GM19372 (cell line): ENCODE data around the gene NAT16.
"Not testable (repeated sequence)": the region's sequence is repeated elsewhere in the genome, so short reads cannot be mapped to it uniquely, and the experiment has no call there.

Source experiments
- ATAC-seq: cut with Tn5 transposase; IDR thresholded peaks from one replicate; pipeline ENCODE4 v1.9.1; 2021; ENCODE audit warnings: mild to moderate bottlenecking, low read depth, moderate library complexity; ENCODE audit not compliant: unreplicated experiment

NAT16 gene

GRCh38 chr7:101132626-101133600, 47.2 kb downstream of the NAT16 start:
- ATAC-seq: not testable (repeated sequence)

DNA sequence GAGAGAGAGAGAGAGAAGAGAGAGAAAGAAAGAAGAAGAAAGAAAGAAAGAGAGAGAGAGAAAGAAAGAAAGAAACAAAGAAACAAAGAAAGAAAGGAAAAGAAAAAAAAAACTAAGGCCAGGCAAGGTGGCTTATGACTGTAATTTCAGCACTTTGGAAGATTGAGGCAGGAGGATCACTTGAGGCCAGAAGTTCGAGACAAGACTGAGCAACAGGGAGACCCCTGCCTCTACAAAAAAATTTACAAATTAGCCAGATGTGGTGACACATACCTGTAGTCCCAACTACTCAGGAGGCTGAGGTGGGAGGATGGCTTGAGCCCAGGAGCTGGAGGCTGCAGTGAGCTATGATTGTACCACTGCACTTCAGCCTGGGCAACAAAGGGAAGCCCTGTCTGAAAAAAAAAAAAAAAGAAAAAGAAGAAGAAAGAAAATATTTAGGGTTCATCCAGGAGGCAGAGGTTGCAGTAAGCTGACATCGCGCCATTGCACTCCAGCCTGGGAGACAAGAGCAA, 50.4 kb downstream of the NAT16 start:
- no peak for ATAC-seq

GRCh38 chr7:101128040-101128834, 51.9 kb downstream of the NAT16 start:
- no peak for ATAC-seq

DNA sequence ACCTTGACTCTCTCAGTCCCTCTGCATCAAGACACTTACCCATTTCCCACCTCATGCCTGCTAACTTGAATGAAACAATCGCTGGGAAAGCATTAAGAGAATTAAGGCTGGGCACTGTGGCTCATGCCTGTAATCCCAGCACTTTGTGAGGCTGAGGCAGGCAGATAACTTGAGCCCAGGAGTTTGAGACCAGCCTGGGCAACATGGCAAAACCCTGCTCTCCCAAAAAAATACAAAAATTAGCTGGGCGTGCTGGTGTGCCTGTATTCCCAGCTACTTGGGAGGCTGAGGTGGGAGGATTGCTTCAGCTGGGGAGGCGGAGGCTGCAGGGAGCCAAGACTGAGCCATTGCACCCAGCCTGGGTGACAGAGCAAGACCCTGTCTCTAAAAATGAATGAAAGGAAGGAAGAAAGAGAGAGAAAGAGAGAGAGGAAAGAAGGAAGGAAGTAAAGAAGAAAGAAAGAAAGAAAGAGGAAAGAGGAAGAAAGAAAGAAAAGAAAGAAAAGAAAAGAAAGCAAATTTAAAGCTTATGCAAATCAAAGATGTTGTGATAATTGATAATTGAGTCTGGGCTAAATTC, 52.5 kb downstream of the NAT16 start:
- no peak for ATAC-seq

- peak; percentile 31 for ATAC-seq
Measured at GRCh38 chr7:101126651-101127459, 53.2 kb downstream of the NAT16 start, which contains the start of gene SERPINE1. Gene SERPINE1, plus strand, starts transcription at chr7:101127104. Its CDS starts 1,290 bp downstream, at chr7:101128394.

GRCh38 chr7:101125989-101126650, 54.0 kb downstream of the NAT16 start:
- peak; percentile 43 for ATAC-seq

GRCh38 chr7:101124376-101125056, 55.6 kb downstream of the NAT16 start:
- no peak for ATAC-seq

DNA sequence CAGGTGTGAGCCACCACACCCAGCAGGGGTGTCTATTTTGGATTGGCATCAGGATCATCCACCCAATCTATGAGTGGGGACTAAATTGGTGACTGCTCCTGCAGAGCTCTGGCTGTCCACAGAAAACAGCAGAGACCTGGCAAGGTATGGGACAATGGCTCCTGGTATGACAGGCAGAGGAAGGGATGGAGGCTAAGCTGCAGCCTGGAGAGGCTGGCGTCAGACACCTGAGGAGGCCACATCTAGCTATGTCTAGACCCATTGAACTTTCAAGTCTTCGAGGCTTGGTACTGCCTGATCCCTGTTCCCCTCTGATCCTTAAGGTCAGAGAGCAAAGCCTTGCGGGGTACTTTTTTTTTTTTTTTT, 56.4 kb downstream of the NAT16 start:
- ATAC-seq: no peak

DNA sequence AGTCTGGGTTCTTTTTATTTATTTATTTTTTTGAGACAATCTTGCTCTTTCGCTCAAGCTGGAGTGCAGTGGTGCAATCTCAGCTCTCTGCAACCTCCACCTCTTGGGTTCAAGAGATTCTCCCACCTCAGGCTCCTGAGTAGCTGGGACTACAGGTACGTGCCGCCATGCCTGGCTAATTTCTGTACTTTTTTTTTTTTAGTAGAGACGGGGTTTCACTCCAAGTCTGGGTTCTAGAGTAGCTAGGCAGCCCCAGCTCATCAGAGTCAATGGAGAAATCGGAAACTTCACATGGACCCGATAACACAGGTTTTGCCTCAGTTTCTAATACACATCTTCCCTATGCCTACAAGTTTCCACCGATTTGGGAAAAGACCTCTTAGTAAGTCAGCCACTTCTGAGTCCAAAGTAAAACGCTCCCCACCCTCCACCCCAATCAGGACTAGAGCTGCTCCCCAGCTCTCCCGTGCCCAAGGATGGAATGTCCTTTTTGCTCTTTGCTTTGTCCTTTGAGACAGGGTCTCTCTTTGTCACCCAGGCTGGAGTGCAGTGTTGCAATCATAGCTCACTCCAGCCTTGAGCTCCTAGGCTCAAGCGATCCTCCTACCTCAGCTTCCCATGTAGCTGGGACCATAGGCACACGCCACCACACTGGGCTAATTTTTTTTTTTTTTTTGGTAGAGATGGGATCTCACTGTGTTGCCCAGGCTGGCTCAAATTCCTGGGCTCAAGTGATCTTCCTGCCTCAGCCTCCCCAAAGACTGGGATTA, 57.0 kb downstream of the NAT16 start:
- no peak for ATAC-seq

DNA sequence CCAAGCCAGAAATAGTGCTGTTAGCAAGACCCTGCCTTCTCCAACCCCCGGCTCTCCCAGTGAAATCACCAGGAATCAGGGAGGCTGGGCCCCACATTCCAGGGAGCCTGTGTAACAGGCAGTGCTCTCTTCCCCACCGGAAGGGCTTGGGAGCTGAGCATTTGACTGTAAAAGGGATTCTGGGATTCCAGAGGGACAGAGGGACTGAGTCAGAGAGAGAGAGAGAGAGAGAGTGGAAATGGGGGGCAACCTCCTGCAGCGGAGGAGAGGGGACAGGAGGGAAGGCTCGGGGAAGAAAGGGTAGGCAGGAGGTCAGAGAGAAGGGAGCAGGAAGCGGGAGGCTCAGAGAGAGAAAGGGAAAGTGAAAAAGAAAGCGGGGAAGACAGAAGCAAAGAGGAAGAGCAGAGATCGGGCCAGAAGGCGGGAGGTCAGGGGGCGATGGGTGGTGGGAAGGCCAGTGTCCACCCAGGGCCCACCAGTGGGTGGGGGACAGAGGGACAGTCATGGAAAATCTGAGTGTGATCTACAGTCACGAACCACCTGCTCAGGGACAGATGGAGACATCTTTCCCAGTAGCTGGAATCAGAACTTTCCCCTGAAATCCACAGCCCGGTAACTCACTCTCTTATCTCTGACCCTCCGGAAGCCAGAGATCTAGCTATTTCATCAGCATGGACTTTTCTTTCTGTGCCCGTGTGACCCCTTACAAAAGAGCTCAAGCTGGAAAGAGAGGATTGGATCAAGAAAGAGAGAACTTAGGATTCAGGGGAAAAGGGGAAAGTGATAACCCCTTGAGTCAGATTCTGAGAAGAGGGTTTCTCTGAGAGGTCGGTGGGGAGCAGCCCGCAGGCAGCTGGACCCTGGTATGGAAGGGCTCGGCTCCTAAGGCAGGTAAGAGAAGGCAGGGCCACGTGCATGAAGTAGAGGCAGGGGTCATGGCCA, 57.8 kb downstream of the NAT16 start:
- ATAC-seq: no peak

- not testable (repeated sequence) for ATAC-seq
Measured at GRCh38 chr7:101121631-101121990, 58.5 kb downstream of the NAT16 start.
